H1 (cell line): ENCODE measurements around the gene ST8SIA2. TPM values are rescaled to one million over a fixed set of nuclear protein-coding genes. Genes with fewer than 3 reads are reported as not detected.

ENCODE experiments used
- CTCF ChIA-PET: fragments of 300-600 bp; sonication (Branson Sonifier 250); formaldehyde crosslinking; loops from one replicate; lab custom pipeline; 2021; ENCODE audit not compliant: partially characterized antibody; lab: Charles Lee
- POLR2A ChIA-PET: fragments of 300-600 bp; sonication (Branson Sonifier 250); formaldehyde crosslinking; loops from one replicate; lab custom pipeline; 2021; ENCODE audit warnings: inconsistent platforms; ENCODE audit not compliant: partially characterized antibody; lab: Charles Lee
- DNase-seq, 2 experiments: peaks; one replicate each; pipeline versions ENCODE4 v3.0.0 to v3.0.0-alpha.2; 2010 to 2022; ENCODE audit warnings: low spot score in 2 of 2, low read depth in 1 of 2, mixed read lengths in 1 of 2
- FAIRE-seq: peaks from 2 replicates; lab custom pipeline; 2011; peaks lifted over from hg19 to GRCh38; lab: Jason Lieb, UNC
- H2AFZ ChIP-seq: 2 replicates; pipeline ENCODE4 v1.8.1; 2012; ENCODE audit warnings: low read length, inconsistent platforms
- H2AK5ac ChIP-seq: 2 replicates; pipeline ENCODE4 v1.6.1; 2013; ENCODE audit warnings: low read depth, low read length
- H2BK120ac ChIP-seq: replicated peaks from 2 replicates; pipeline ENCODE3; 2013; ENCODE audit warnings: low read depth, low read length, inconsistent platforms
- H2BK12ac ChIP-seq: 2 replicates; pipeline ENCODE4 v1.6.1; 2013; ENCODE audit warnings: low read depth, low read length
- H2BK15ac ChIP-seq: 2 replicates; pipeline ENCODE4 v1.6.1; 2013; ENCODE audit warnings: low read length
- H2BK20ac ChIP-seq: 2 replicates; pipeline ENCODE4 v1.6.1; 2013; ENCODE audit warnings: low read length
- H2BK5ac ChIP-seq: 2 replicates; pipeline ENCODE4 v1.6.1; 2013; ENCODE audit warnings: low read depth, low read length
- H3K14ac ChIP-seq: 2 replicates; pipeline ENCODE4 v1.6.1; 2013; ENCODE audit warnings: inconsistent platforms; ENCODE audit not compliant: insufficient read length
- H3K18ac ChIP-seq: 2 replicates; pipeline ENCODE4 v1.6.1; 2013; ENCODE audit warnings: low read length; ENCODE audit errors: extremely low read depth
- H3K23ac ChIP-seq: 2 replicates; pipeline ENCODE4 v1.6.1; 2013; ENCODE audit warnings: inconsistent platforms; ENCODE audit not compliant: insufficient read length
- H3K23me2 ChIP-seq: 2 replicates; pipeline ENCODE4 v1.6.1; 2013; ENCODE audit warnings: low read depth, low read length
- H3K27ac ChIP-seq: 2 replicates; pipeline ENCODE4 v1.6.1; 2011; ENCODE audit warnings: low read depth, low read length, inconsistent platforms
- H3K27me3 ChIP-seq, 4 experiments: replicated peaks in 1 of 4; 1 replicate in 1 of 4; 2 replicates in 3 of 4; pipeline versions ENCODE4 v1.6.1 to v1.8.1; 2011 to 2013; ENCODE audit warnings: low read length in 3 of 4, mild to moderate bottlenecking in 3 of 4, inconsistent platforms in 2 of 4, mixed read lengths in 2 of 4, moderate library complexity in 1 of 4; ENCODE audit not compliant: control insufficient read depth in 3 of 4, insufficient read depth in 3 of 4; ENCODE audit errors: extremely low read depth in 1 of 4
- H3K36me3 ChIP-seq, 4 experiments: 2 replicates each; pipeline versions ENCODE4 v1.6.1 to v1.8.1; 2011 to 2013; ENCODE audit warnings: mild to moderate bottlenecking in 4 of 4, low read length in 3 of 4, moderate library complexity in 2 of 4, control low read depth in 1 of 4, inconsistent platforms in 1 of 4; ENCODE audit not compliant: insufficient read depth in 4 of 4, control insufficient read depth in 2 of 4
- H3K4ac ChIP-seq: replicated peaks from 2 replicates; pipeline ENCODE3; 2013; ENCODE audit warnings: low read length, low read depth, mixed read lengths, inconsistent platforms; ENCODE audit not compliant: insufficient read length
- H3K4me1 ChIP-seq, 4 experiments: replicated peaks in 1 of 4; 1 replicate in 1 of 4; 2 replicates in 3 of 4; pipeline versions ENCODE4 v1.6.1 to v1.8.1; 2011 to 2013; ENCODE audit warnings: low read length in 3 of 4, inconsistent platforms in 2 of 4, mixed read lengths in 1 of 4; ENCODE audit not compliant: insufficient read depth in 4 of 4, control insufficient read depth in 3 of 4
- H3K4me2 ChIP-seq, 2 experiments: 2 replicates each; pipeline versions ENCODE4 v1.6.1 to v1.8.1; 2011 to 2013; ENCODE audit warnings: low read depth in 2 of 2, low read length in 2 of 2, control low read depth in 1 of 2, inconsistent platforms in 1 of 2, mild to moderate bottlenecking in 1 of 2; ENCODE audit not compliant: insufficient read depth in 1 of 2
- H3K4me3 ChIP-seq, 4 experiments: fragments of 200-600, 300-600 bp in 1 of 4; sonication (generic), shearing (Covaris generic), sonication (Bioruptor Twin) in 1 of 4; 2 replicates each; pipeline versions ENCODE4 v1.5.1 to v1.8.1; 2011 to 2016; ENCODE audit warnings: low read length in 4 of 4, low read depth in 3 of 4, control low read depth in 2 of 4, inconsistent platforms in 2 of 4, mild to moderate bottlenecking in 2 of 4, mixed read lengths in 1 of 4, moderate library complexity in 1 of 4; ENCODE audit not compliant: insufficient read depth in 2 of 4; ENCODE audit errors: extremely low read depth in 1 of 4
- H3K56ac ChIP-seq: replicated peaks from 2 replicates; pipeline ENCODE3; 2013; ENCODE audit warnings: low read depth, mild to moderate bottlenecking, mixed read lengths, low read length, inconsistent platforms; ENCODE audit not compliant: insufficient read length
- H3K79me1 ChIP-seq: 2 replicates; pipeline ENCODE4 v1.6.1; 2013; ENCODE audit warnings: low read depth, low read length, control low read depth
- H3K79me2 ChIP-seq, 2 experiments: 2 replicates each; pipeline versions ENCODE4 v1.6.1 to v1.8.1; 2012 to 2013; ENCODE audit warnings: low read length in 2 of 2, mild to moderate bottlenecking in 2 of 2, inconsistent platforms in 1 of 2; ENCODE audit not compliant: insufficient read depth in 2 of 2, control insufficient read depth in 1 of 2
- H3K9ac ChIP-seq, 4 experiments: replicated peaks in 1 of 4; 1 replicate in 1 of 4; 2 replicates in 3 of 4; pipeline versions ENCODE4 v1.6.1 to v1.8.1; 2011 to 2013; ENCODE audit warnings: low read depth in 3 of 4, low read length in 3 of 4, control low read depth in 2 of 4, mild to moderate bottlenecking in 2 of 4, moderate library complexity in 2 of 4, inconsistent platforms in 1 of 4; ENCODE audit errors: extremely low read depth in 1 of 4
- H3K9me3 ChIP-seq, 2 experiments: 2 replicates each; pipeline versions ENCODE4 v1.6.1 to v1.8.1; 2012 to 2013; ENCODE audit warnings: mild to moderate bottlenecking in 2 of 2, moderate library complexity in 2 of 2, control low read depth in 1 of 2, inconsistent platforms in 1 of 2, low read depth in 1 of 2, low read length in 1 of 2, mixed read lengths in 1 of 2; ENCODE audit not compliant: insufficient read depth in 2 of 2
- H4K20me1 ChIP-seq, 2 experiments: replicated peaks in 1 of 2; 2 replicates each; pipeline versions ENCODE3 to v1.8.1; 2011 to 2013; ENCODE audit warnings: inconsistent platforms in 2 of 2, low read length in 2 of 2, mild to moderate bottlenecking in 1 of 2; ENCODE audit not compliant: insufficient read depth in 2 of 2, control insufficient read depth in 1 of 2
- H4K5ac ChIP-seq: 2 replicates; pipeline ENCODE4 v1.6.1; 2013; ENCODE audit warnings: low read length, low read depth, mixed read lengths, inconsistent platforms; ENCODE audit not compliant: insufficient read length
- H4K8ac ChIP-seq: 2 replicates; pipeline ENCODE4 v1.8.0; 2013; ENCODE audit warnings: mild to moderate bottlenecking, moderate library complexity, low read length, inconsistent platforms; ENCODE audit not compliant: insufficient read depth; ENCODE audit errors: extremely low read depth
- H4K91ac ChIP-seq: replicated peaks from 2 replicates; pipeline ENCODE3; 2013; ENCODE audit warnings: low read length, mixed read lengths, inconsistent platforms; ENCODE audit not compliant: insufficient read length
- ASH2L ChIP-seq: fragments of 200-600, 300-600 bp; sonication (generic); IDR thresholded peaks from one replicate; pipeline ENCODE4 v1.7.1; 2017; ENCODE audit warnings: low read length
- CREB1 ChIP-seq: IDR thresholded peaks from 2 replicates; pipeline ENCODE4 v1.6.1; 2012; ENCODE audit warnings: inconsistent platforms
- CTBP2 ChIP-seq: IDR thresholded peaks from 2 replicates; pipeline ENCODE4 v1.7.0; 2011; ENCODE audit warnings: borderline replicate concordance, mild to moderate bottlenecking, moderate library complexity, mixed read lengths, low read length; ENCODE audit not compliant: insufficient read depth, insufficient read length
- MAX ChIP-seq: IDR thresholded peaks from 2 replicates; pipeline ENCODE4 v1.6.1; 2012; ENCODE audit warnings: inconsistent platforms
- POLR2AphosphoS5 ChIP-seq: IDR thresholded peaks from 2 replicates; pipeline ENCODE4 v1.6.1; 2011; ENCODE audit warnings: low read depth, low read length
- SIN3A ChIP-seq, 2 experiments: IDR thresholded peaks in 1 of 2; conservative IDR thresholded peaks in 1 of 2; 2 replicates each; pipeline ENCODE4 v1.6.1; 2011 to 2012; ENCODE audit warnings: low read length in 2 of 2, improper control_type of control experiment in 1 of 2, low read depth in 1 of 2, mild to moderate bottlenecking in 1 of 2
- TAF7 ChIP-seq: optimal IDR thresholded peaks from 2 replicates; pipeline ENCODE3; 2011; ENCODE audit warnings: low read depth, mild to moderate bottlenecking, inconsistent platforms, low read length, moderate library complexity, borderline replicate concordance
- whole genome bisulfite sequencing, 2 experiments: shearing (Covaris generic) in 1 of 2; methylation state at CpG; one replicate each; pipeline versions ENCODE4 v1.1.6 to v1.1.7; 2013 to 2015; ENCODE audit warnings: low lambda C conversion rate in 2 of 2, mixed read lengths in 2 of 2, inconsistent platforms in 1 of 2, low coverage in 1 of 2, missing lambda C conversion rate in 1 of 2; ENCODE audit not compliant: insufficient replicate concordance in 2 of 2, insufficient coverage in 1 of 2, insufficient read length in 1 of 2; ENCODE audit errors: extremely low coverage in 1 of 2, missing lambda C conversion rate in 1 of 2; 5-methylcytosine and 5-hydroxymethylcytosine counted together
- long read RNA-seq, 2 experiments: library from RNA in 1 of 2; library from capped mRNA in 1 of 2; stranded (forward); transcript quantifications; one replicate each; pipeline ENCODE4 v2.0.0, GENCODE V29; 2021; ENCODE audit warnings: inconsistent platforms in 1 of 2
- polyA minus RNA-seq, 3 experiments: library from RNA; depleted of rRNA, polyadenylated mRNA; stranded (reverse); fragments of >200 nt; gene quantifications; 1 replicate in 2 of 3; 2 replicates in 1 of 3; pipeline ENCODE4 v1.2.3, GENCODE V29; 2011
- polyA plus RNA-seq, 7 experiments: library from polyadenylated mRNA; depleted of rRNA in 3 of 7; stranded (reverse) in 5 of 7; unstranded in 2 of 7; fragments of >200 nt in 5 of 7; fragments of 200-250 nt in 2 of 7; gene quantifications; 1 replicate in 5 of 7; 2 replicates in 1 of 7; 4 replicates in 1 of 7; pipeline versions ENCODE4 v1.2.1 to v1.2.3, GENCODE V29; 2011 to 2013; ENCODE audit warnings: missing spikeins in 2 of 7, mixed read lengths in 2 of 7
- total RNA-seq: library from RNA; stranded (reverse); fragmentation: NEBNext Ultra II Directional; extraction: Animal tissue kit (Norgen Biotek cat#: 25700); gene quantifications from 2 replicates; pipeline ENCODE4 v1.2.1, GENCODE V29; 2021

ST8SIA2 gene
- total RNA-seq (3.2 and 4.5 TPM in 2 replicates), polyA plus RNA-seq (2011; rRNA removed) (3.0 and 4.4 TPM in 2 replicates), polyA minus RNA-seq (2011; rRNA and poly(A)+ RNA removed) (2.2 and 3.7 TPM in 2 replicates)
- 2.0 TPM for polyA plus RNA-seq (2011; cell fraction: cytosol; rRNA removed)
- polyA plus RNA-seq (2011; cell fraction: nucleus; rRNA removed) = 5.9 TPM
- 2.6 to 4.5 TPM (median 3.3 TPM) in 4 replicates for polyA plus RNA-seq (2012, experiment 1 of 2)
- polyA plus RNA-seq (2012, experiment 2 of 2) = 2.2 TPM
- polyA plus RNA-seq (2013, experiment 1 of 2) = 2.8 TPM
- polyA plus RNA-seq (2013, experiment 2 of 2) = 3.5 TPM
- 1.5 TPM for polyA minus RNA-seq (2011; cell fraction: cytosol; rRNA and poly(A)+ RNA removed)
- polyA minus RNA-seq (2011; cell fraction: nucleus; rRNA and poly(A)+ RNA removed) = 4.5 TPM
- long read RNA-seq, experiment 1, partial matches to known transcripts = 4 of 5 reads
- long read RNA-seq, experiment 1, other reads (novel, unspliced or antisense) = 1 of 5 reads
- long read RNA-seq, experiment 2, partial matches to known transcripts = 0 of 2 reads
- long read RNA-seq, experiment 2, other reads (novel, unspliced or antisense) = 2 of 2 reads

GRCh38 chr15:92393071-92393979 is at the start of gene ST8SIA2:
TSS of gene ST8SIA2 (plus strand) at chr15:92393881. CDS start at chr15:92394065, 184 bp downstream.
- H3K9me3 ChIP-seq = no peaks in the 10 kb centered on the region
- WGBS, 2 experiments = 2% methylated on average over 57 of the region's 78 CpGs; no CpG with 5 or more reads in 1 of the 2 experiments
- peak within 1 kb of the TSS; percentile 74 to 83 (median 77) for H3K4me3 ChIP-seq
- DNase-seq (peak in 1 of 2 experiments; percentile 87), FAIRE-seq (no peak)
- no peak within 1 kb of the TSS for H4K5ac ChIP-seq
- peak within 1 kb of the TSS; percentile 82 for H3K18ac ChIP-seq
- H2AFZ ChIP-seq = peak within 1 kb of the TSS; percentile 85
- peaks cover 14% of the 10 kb centered on the region; the same call in 1 of the 2 replicates for H3K23me2 ChIP-seq
- no peak within 1 kb of the TSS; the same call in 1 of the 2 replicates for H2BK15ac ChIP-seq
- no peaks in the 10 kb centered on the region for H3K79me2 ChIP-seq
- H3K4me1 ChIP-seq = peaks cover 3 to 17% (median 5%) of the 10 kb centered on the region in 4 experiments
- peak within 1 kb of the TSS; percentile 90 for H4K8ac ChIP-seq
- H2BK120ac ChIP-seq = no peak within 1 kb of the TSS
- H3K4ac ChIP-seq = peak within 1 kb of the TSS; percentile 46
- no peak within 1 kb of the TSS for H3K23ac ChIP-seq
- 0 out of 2 replicates have a peak within 1 kb of the TSS, but pooled peaks have one; percentile 27 for H2BK12ac ChIP-seq
- H4K20me1 ChIP-seq = no peaks in the 10 kb centered on the region
- H3K14ac ChIP-seq = no peak within 1 kb of the TSS
- H3K9ac ChIP-seq = peak within 1 kb of the TSS; percentile 38 to 75 (median 60)
- no peak within 1 kb of the TSS for H2BK20ac ChIP-seq
- H3K27me3 ChIP-seq = peaks cover 7 to 42% (median 37%) of the 10 kb centered on the region in 4 experiments
- no peak within 1 kb of the TSS for H4K91ac ChIP-seq
- ChIA-PET CTCF (interaction anchor here (0.5 to 3.7 kb wide), 20 partner anchors 9 to 523 kb away, joined by 3 to 19 read pairs (median 4); no protein-coding TSS in a partner anchor), POLR2A (interaction anchor here (1.1 to 2.2 kb wide), 3 partner anchors 11 to 318 kb away, joined by 3 to 5 read pairs (median 5); no protein-coding TSS in a partner anchor)
- H3K36me3 ChIP-seq = no peaks in the 10 kb centered on the region
- no peaks in the 10 kb centered on the region for H3K79me1 ChIP-seq
- no peak within 1 kb of the TSS for H2AK5ac ChIP-seq
- H3K27ac ChIP-seq = no peak within 1 kb of the TSS
- H2BK5ac ChIP-seq = no peak within 1 kb of the TSS; the same call in 1 of the 2 replicates
- no peak within 1 kb of the TSS for H3K56ac ChIP-seq
- H3K4me2 ChIP-seq = peak within 1 kb of the TSS; percentile 91 to 93
- TF ChIP-seq ASH2L = peak; percentile 91
- TF ChIP-seq TAF7 = peak; percentile 17
- TF ChIP-seq POLR2AphosphoS5 = 0 out of 2 replicates have a peak, but pooled peaks have one; percentile 24
- no peak for TF ChIP-seq CTBP2
- peak; percentile 3; the same call in 1 of the 2 replicates for TF ChIP-seq MAX
- peak; percentile 90 for TF ChIP-seq CREB1
- TF ChIP-seq SIN3A (conservative IDR thresholded peaks at IDR 0.05 in 1 of 2, IDR thresholded peaks at IDR 0.05 in 1 of 2; ENCODE audit: low read depth in 1 of 2, low read length in 2 of 2) = peak; percentile 48 to 80; a peak in 1 of 4 replicates
